Psoas muscle (tissue), 8 donors: ENCODE data around the gene TICRR. TPM values are rescaled to one million over a fixed set of nuclear protein-coding genes. Genes with fewer than 3 reads are reported as not detected.

Experiments
- ATAC-seq, 4 donors: fragments of 200-7000 bp; cut with Tn5 transposase; one replicate each; pipeline ENCODE4 v1.9.1; 2020; ENCODE audit warnings: moderate library complexity in 3 of 4, mild to moderate bottlenecking in 2 of 4
- DNase-seq, 2 donors: peaks; one replicate each; pipeline ENCODE4 v3.0.0-alpha.2; 2020
- H3K27ac ChIP-seq: fragments of 200-600 bp; one replicate; pipeline ENCODE4 v1.8.0; 2022
- H3K27me3 ChIP-seq, 3 donors: fragments of 200-600 bp in 1 of 3; one replicate each; pipeline versions ENCODE4 v1.6.1 to v1.8.0; 2013 to 2022; ENCODE audit warnings: low read length in 2 of 3, mild to moderate bottlenecking in 2 of 3, moderate library complexity in 1 of 3; ENCODE audit not compliant: insufficient read depth in 3 of 3
- H3K36me3 ChIP-seq, 2 donors: fragments of 200-600 bp in 1 of 2; one replicate each; pipeline versions ENCODE4 v1.6.1 to v1.8.0; 2013 to 2022; ENCODE audit warnings: low read depth in 1 of 2, mild to moderate bottlenecking in 1 of 2, moderate library complexity in 1 of 2; ENCODE audit not compliant: insufficient read depth in 1 of 2
- H3K4me1 ChIP-seq: fragments of 200-600 bp; one replicate; pipeline ENCODE4 v1.8.0; 2022
- H3K4me3 ChIP-seq: fragments of 200-600 bp; one replicate; pipeline ENCODE4 v1.8.0; 2022; ENCODE audit warnings: mild to moderate bottlenecking
- H3K9me3 ChIP-seq: fragments of 200-600 bp; one replicate; pipeline ENCODE4 v1.8.0; 2022
- WGBS, 3 donors: extraction: QIAGEN DNeasy Blood & Tissue Kit; methylation state at CpG; one replicate each; pipeline versions ENCODE4 v1.1.6 to v1.1.7; 2013; 5-methylcytosine and 5-hydroxymethylcytosine counted together
- intact Hi-C, 2 donors: fragments of 100-400 bp; cut with DNase I; formaldehyde crosslinking; loops; one replicate each; pipeline versions ENCODE4 v1.11.0 to v1.14.2; 2022
- polyA plus RNA-seq, 3 donors: library from polyadenylated mRNA; stranded (reverse); fragments of 200-250 nt; gene quantifications; one replicate each; pipeline ENCODE4 v1.2.3, GENCODE V29; 2013
- total RNA-seq, 4 donors: library from RNA; stranded (reverse); fragmentation: NEBNext Ultra II Directional in 2 of 4; extraction: Animal tissue kit (Norgen Biotek cat#: 25700) in 2 of 4; gene quantifications; one replicate each; pipeline versions ENCODE4 v1.2.1 to v1.2.4, GENCODE V29; 2021 to 2023
- TF ChIP-seq, protein P1 (sequence below): fragments of 200-600 bp; IDR thresholded peaks from one replicate; pipeline ENCODE4 v1.8.0; 2022; ENCODE audit warnings: antibody characterized with exemption
- donor health status: healthy with polysubstance abuse.
- donor health status: DM: no; HTN: no; CAD: no; lungs with moderate emphysema.
- donor health status: Bipolar disorder and iron deficiency.
- donor health status: healthy.
- donor health status: DM: yes; HTN: yes; CAD: no.
- donor health status: DM: no; HTN: no; CAD: no.
- donor health status: DM: no; HTN: no; CAD: no.
- donor health status: DM: yes; HTN: yes; CAD: no.

TICRR gene
- total and polyA plus RNA-seq, 7 donors = 0.01 to 0.04 (median 0.04) TPM; not detected in 4

DNA sequence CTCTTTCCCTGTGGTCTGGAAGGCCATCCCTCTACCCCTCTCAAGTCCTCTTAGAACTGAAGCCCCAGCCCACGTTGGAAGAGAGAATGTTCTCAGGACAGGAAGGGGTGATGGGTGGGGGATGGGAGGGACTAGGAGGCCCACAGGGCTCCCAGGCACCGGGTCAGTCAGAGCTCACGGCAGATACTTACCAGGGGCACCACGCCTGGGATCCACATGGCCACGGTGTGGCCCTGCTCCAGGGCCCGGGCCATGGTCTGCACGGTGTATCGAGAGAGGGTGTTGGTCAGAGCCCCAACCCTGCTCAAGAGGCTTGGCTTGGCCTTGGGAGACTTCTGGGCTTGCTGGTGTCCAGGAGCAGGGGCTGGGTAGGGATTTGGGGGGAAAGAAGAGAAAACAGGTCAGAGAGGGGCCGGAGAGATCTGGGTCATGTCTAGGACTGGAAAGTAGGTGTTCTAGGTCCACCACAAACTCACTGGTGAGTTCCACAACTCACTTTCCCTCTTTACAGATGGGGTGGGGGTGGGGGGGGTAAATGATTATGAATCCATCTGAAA lies 94.1 kb downstream of the TICRR start:
- TF ChIP-seq, protein P1, sequence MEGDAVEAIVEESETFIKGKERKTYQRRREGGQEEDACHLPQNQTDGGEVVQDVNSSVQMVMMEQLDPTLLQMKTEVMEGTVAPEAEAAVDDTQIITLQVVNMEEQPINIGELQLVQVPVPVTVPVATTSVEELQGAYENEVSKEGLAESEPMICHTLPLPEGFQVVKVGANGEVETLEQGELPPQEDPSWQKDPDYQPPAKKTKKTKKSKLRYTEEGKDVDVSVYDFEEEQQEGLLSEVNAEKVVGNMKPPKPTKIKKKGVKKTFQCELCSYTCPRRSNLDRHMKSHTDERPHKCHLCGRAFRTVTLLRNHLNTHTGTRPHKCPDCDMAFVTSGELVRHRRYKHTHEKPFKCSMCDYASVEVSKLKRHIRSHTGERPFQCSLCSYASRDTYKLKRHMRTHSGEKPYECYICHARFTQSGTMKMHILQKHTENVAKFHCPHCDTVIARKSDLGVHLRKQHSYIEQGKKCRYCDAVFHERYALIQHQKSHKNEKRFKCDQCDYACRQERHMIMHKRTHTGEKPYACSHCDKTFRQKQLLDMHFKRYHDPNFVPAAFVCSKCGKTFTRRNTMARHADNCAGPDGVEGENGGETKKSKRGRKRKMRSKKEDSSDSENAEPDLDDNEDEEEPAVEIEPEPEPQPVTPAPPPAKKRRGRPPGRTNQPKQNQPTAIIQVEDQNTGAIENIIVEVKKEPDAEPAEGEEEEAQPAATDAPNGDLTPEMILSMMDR = no peak

DNA sequence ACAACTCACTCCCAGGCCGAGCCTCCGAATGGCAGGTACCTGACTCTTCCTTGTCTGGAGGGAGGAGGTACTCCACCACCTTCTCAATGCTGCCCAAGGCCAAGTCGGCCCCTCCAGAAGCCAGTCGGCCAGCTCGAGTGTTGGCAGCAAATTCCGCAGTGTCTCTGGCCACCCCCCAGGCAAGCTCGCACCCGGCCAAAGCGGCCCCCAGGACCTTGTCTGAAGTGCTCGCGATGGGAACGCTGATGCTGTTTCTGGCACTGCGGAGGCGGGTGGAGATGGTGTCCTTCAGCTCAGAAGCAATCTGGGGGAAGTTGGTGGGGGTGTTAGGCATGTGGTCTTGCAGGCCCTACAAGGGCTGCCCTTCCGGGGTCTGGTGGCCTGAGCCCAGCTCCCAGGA lies 94.7 kb downstream of the TICRR start:
- Histone ChIP-seq H3K4me1 (peaks cover 5% of the 10 kb centered on the region), H3K27me3 (no peaks in the 10 kb centered on the region), H3K4me3 (no peak overlapping the region), H3K36me3 (no peaks in the 10 kb centered on the region), H3K9me3 (no peaks in the 10 kb centered on the region), H3K27ac (no peak overlapping the region)
- TF ChIP-seq, protein P1 = no peak
- ATAC-seq (no peak), DNase-seq (no peak)
- intact Hi-C loops = no loop called here
- WGBS, 3 donors = 92 to 93% (median 92%) methylated on average over 15 of the region's 15 CpGs

More for the DNA sequence above, 94.1 kb downstream of the TICRR start:
- Histone ChIP-seq H3K36me3 (no peaks in the 10 kb centered on the region), H3K4me3 (no peak overlapping the region), H3K4me1 (peaks cover 7% of the 10 kb centered on the region), H3K9me3 (no peaks in the 10 kb centered on the region), H3K27me3 (no peaks in the 10 kb centered on the region), H3K27ac (no peak overlapping the region)
- WGBS, 3 donors = 72 to 86% (median 86%) methylated on average over 8 to 9 of the region's 9 CpGs
- DNase-seq (no peak), ATAC-seq (no peak)
- intact Hi-C loops = no loop called here

DNA sequence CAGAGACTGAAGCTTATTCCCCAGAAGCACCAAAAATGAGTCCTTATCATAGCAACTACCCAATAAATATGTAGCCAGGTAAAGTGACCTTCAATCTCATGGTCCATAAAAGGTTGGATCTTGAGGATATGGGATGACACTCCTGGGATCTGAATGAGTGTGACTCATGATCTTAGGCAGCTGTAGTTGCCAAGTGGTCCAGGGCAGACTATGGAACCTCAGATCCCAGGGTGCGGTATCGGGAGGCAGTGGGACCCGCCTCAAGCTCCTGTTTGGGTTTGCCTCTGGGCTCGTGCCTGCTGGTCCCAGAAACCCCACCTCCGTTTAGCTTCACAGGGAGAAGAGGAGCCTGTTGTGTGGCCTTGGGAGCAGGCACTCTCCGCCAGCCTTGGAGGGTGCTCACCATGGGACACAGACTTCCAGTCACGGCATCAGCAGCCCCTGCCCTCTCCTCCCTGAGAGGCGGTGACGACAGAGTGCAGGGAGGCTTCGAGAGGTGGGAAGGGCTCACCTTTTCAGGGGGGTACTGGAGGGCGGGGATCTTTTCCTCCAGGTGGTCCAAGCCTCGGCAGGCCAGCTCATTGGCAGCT lies 95.8 kb downstream of the TICRR start:
- Histone ChIP-seq H3K36me3 (no peaks in the 10 kb centered on the region), H3K9me3 (no peaks in the 10 kb centered on the region), H3K4me1 (no peaks in the 10 kb centered on the region), H3K27ac (no peak overlapping the region), H3K27me3 (no peaks in the 10 kb centered on the region), H3K4me3 (no peak overlapping the region)
- WGBS, 3 donors = 82 to 85% (median 84%) methylated on average over 12 of the region's 12 CpGs
- no peak for ATAC-seq
- TF ChIP-seq, protein P1 = no peak
- intact Hi-C loops = loop anchor here in 1 of 2 donors (1.0 kb wide), 1 partner anchor 16 kb away; the partner anchor contains the start of gene KIF7
- DNase-seq = no peak

DNA sequence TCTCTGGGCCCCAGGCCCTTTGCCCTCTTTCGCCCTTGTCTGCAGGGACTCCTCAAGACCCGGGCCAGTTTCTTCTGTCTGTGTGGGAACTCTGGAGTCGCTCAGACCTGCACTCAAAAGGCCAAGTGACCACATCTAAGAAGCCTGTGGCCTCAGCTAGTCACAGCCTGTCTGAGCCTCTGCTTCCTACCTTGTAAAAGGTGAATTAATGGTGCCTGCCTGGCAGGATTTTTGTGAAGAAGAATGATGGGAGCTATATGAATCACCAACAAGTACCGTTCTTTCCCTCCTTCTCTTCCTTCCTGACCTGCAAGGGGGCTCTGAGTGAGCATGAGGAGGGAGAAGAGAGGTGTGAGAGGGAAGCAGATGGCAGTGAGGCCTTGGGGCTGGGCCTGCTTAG lies 96.4 kb downstream of the TICRR start:
- no peaks in the 10 kb centered on the region for H3K9me3 ChIP-seq
- 60 to 85% (median 64%) methylated on average over 3 to 4 of the region's 4 CpGs for WGBS, 3 donors
- no peaks in the 10 kb centered on the region for H3K36me3 ChIP-seq
- no peak for ATAC-seq
- intact Hi-C loops = loop anchor here in 1 of 2 donors (1.0 kb wide), 1 partner anchor 16 kb away; the partner anchor contains the start of gene KIF7
- no peaks in the 10 kb centered on the region for H3K27me3 ChIP-seq
- no peak for DNase-seq
- no peaks in the 10 kb centered on the region for H3K4me1 ChIP-seq
- no peak overlapping the region for H3K27ac ChIP-seq
- no peak overlapping the region for H3K4me3 ChIP-seq
- TF ChIP-seq, protein P1 = no peak
